VCaP (cell line): Measurements from ENCODE around the gene CLDN9.
A peak's percentile ranks its signal among the peaks of the same experiment; 100 is the strongest.

ENCODE experiments used
- H3K27ac ChIP-seq: fragments of 450-650 bp; 2 replicates; pipeline ENCODE4 v1.5.1; 2017
- TF ChIP-seq, protein P1 (sequence below): fragments of 450-650 bp; conservative IDR thresholded peaks from 2 replicates; pipeline ENCODE4 v1.5.1; 2017; ENCODE audit warnings: mild to moderate bottlenecking, moderate library complexity

CLDN9 gene

GRCh38 chr16:3022208-3022683 lies 9.5 kb downstream of the CLDN9 start:
- TF ChIP-seq, protein P1, sequence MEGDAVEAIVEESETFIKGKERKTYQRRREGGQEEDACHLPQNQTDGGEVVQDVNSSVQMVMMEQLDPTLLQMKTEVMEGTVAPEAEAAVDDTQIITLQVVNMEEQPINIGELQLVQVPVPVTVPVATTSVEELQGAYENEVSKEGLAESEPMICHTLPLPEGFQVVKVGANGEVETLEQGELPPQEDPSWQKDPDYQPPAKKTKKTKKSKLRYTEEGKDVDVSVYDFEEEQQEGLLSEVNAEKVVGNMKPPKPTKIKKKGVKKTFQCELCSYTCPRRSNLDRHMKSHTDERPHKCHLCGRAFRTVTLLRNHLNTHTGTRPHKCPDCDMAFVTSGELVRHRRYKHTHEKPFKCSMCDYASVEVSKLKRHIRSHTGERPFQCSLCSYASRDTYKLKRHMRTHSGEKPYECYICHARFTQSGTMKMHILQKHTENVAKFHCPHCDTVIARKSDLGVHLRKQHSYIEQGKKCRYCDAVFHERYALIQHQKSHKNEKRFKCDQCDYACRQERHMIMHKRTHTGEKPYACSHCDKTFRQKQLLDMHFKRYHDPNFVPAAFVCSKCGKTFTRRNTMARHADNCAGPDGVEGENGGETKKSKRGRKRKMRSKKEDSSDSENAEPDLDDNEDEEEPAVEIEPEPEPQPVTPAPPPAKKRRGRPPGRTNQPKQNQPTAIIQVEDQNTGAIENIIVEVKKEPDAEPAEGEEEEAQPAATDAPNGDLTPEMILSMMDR = no peak
- no peak overlapping the region for H3K27ac ChIP-seq

DNA sequence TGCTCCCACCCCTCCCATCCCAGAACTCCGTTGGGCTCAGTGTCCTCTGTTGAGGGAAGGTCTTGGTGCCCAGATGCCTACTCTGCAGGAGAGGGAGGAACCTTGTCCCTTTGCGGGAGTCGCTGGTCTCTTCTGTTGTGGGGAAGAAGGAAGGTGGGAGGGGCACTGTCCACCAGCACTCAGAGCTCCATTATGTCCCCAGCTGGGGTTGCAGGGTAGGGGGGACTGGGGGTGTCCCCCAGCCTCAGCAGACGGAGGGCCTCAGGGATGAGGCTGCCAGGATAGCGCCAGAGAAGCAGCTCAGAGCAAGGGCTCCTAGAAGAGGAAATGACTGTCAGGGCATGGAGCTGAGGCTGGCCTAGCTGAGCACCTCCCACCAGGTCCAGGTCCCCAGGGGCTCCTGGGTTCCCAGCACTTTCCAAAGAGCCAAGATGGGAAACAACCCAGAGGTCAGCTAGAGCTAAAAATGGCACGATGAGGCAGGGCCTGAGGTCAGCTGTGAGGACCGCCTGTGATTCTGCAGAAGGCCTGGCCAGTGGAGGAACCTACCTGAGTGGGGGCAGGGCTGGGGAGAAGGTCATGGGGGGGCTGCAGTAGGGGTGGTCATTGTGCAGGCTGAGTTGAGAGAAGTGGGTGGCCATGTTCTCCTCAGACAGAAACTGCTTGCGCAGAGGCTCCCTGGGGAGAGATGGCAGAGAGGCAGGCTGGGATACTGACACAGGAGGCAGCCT lies 10.1 kb downstream of the CLDN9 start:
- H3K27ac ChIP-seq = peak overlapping the region; percentile 79; the same call in 1 of the 2 replicates
- TF ChIP-seq, protein P1 = no peak

GRCh38 chr16:3023415-3023668 lies 10.6 kb downstream of the CLDN9 start:
- peak overlapping the region; percentile 79 for H3K27ac ChIP-seq
- TF ChIP-seq, protein P1 = no peak

- TF ChIP-seq, protein P1 = no peak
Measured at GRCh38 chr16:3023669-3024478, 11.2 kb downstream of the CLDN9 start, which contains the start of the genes HCFC1R1 and THOC6. Gene HCFC1R1, minus strand, starts transcription at chr16:3023942. Its CDS starts 1 bp downstream, at chr16:3023941. Gene THOC6, plus strand, starts transcription at chr16:3024035. Its CDS starts 292 bp downstream, at chr16:3024327.

DNA sequence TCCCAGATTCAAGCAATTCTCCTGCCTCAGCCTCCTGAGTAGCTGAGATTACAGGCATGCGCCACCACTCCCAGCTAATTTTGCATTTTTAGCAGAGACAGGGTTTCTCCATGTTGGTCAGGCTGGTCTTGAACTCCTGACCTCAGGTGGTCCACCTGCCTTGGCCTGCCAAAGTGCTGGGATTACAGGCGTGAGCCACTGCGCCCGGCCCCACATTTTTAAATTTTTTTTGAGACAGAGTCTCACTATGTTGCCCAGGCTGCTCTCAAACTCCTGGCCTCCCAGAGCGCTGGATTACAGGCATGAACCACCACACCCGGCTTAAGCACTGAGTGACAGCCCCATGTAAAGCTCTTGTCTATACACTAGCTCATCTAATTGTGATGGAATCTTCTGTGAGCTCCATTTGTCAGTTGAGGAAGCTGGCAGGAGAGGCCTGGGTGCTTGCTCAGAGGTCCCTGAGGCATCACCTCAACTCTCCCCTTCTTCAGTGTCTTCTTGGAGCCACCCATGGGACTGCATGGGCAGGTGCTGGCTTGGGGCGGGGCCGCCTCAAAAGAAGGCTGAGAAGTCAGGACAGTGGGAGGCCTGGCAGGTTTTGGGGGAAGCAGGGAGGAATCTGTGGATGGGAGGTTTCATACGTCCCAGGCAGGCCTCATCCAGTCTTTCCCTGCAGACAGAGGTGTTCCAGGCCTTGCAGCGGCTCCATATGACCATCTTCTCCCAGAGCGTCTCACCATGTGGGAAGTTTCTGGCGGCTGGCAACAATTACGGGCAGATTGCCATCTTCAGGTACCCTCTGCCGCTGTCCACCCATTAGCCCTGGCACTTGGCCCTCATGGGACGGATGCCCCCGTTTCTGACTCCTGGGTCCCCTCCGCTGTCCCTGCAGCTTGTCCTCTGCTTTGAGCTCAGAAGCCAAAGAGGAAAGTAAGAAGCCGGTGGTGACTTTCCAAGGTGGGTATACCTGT lies 12.6 kb downstream of the CLDN9 start:
- TF ChIP-seq, protein P1 = no peak
- H3K27ac ChIP-seq = no peak overlapping the region

More at GRCh38 chr16:3023669-3024478, 11.2 kb downstream of the CLDN9 start, which contains the start of the genes HCFC1R1 and THOC6:
- H3K27ac ChIP-seq = peak within 1 kb of the TSS; percentile 79

- no peak overlapping the region for H3K27ac ChIP-seq
- TF ChIP-seq, protein P1 = no peak
Measured at GRCh38 chr16:3026003-3026378, 13.3 kb downstream of the CLDN9 start.
